ENCODE data around the gene PSAP. TPM values are rescaled to one million over a fixed set of nuclear protein-coding genes. Genes with fewer than 3 reads are reported as not detected.

The PSAP gene
- total and polyA plus RNA-seq, 2 experiments from 2014 or later, result 151 to 391 TPM

DNA sequence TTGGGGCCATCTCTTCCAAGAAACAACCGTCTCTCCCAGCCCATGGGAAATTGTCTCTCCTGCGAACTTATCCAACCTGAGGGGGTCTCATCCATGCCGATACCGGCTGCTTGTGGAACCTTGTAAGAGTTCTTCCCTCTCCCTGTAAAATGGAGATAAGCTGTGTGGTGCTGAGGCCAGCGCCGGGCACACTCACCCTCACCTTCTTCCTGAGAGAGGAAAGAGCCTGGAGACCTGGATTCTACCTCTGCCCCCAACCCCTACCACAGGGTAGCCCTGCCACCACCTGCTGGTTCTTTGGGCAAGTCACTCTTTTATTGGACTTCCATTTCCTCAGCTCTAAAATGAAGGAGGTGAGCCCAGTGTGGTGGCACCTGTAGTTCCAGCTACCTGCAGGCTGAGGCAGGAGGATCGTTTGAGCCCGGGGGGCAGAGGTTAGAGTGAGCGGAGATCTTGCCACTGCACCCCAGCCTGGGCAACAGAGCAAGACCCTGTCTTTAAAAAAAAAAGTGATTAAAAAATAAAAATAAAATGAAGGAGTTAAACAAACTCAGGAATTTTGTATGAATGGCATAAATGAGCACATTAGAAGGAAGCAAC is 38.4 kb upstream of the PSAP start:
- H3K27me3 ChIP-seq (ENCODE audit: insufficient read depth), result peaks cover 33% of the 10 kb centered on the region
- ATAC-seq (peak; percentile 60), DNase-seq (ENCODE audit: low spot score) (peak; percentile 25)
- peak overlapping the region; percentile 86 for H2AFZ ChIP-seq
- peak overlapping the region; percentile 67 for H3K4me3 ChIP-seq
- Mint-ChIP-seq H3K27me3 (ENCODE audit: insufficient read depth, low read depth, poor library complexity) (peaks cover 26% of the 10 kb centered on the region), H3K9me3 (no peaks in the 10 kb centered on the region), H3K4me1 (peaks cover 7% of the 10 kb centered on the region; the same call in 2 of the 3 replicates), H3K36me3 (ENCODE audit: low read depth) (no peaks in the 10 kb centered on the region; the same call in 2 of the 3 replicates), H3K27ac (no peak overlapping the region), H3K4me3 (peak overlapping the region; percentile 69)
- no peaks in the 10 kb centered on the region for H3K79me2 ChIP-seq (replicated peaks; ENCODE audit: insufficient read depth)
- H3K36me3 ChIP-seq (ENCODE audit: insufficient read depth), result no peaks in the 10 kb centered on the region
- H3K9me2 ChIP-seq (ENCODE audit: insufficient read depth), result no peaks in the 10 kb centered on the region
- no peaks in the 10 kb centered on the region for H3F3A ChIP-seq (replicated peaks; ENCODE audit: low read depth)
- H3K4me2 ChIP-seq, result peak overlapping the region; percentile 82
- TF ChIP-seq EZH2 (IDR thresholded peaks at IDR 0.05; ENCODE audit: low read depth, unreplicated experiment), result peak; percentile 57
- TF ChIP-seq, protein P1, sequence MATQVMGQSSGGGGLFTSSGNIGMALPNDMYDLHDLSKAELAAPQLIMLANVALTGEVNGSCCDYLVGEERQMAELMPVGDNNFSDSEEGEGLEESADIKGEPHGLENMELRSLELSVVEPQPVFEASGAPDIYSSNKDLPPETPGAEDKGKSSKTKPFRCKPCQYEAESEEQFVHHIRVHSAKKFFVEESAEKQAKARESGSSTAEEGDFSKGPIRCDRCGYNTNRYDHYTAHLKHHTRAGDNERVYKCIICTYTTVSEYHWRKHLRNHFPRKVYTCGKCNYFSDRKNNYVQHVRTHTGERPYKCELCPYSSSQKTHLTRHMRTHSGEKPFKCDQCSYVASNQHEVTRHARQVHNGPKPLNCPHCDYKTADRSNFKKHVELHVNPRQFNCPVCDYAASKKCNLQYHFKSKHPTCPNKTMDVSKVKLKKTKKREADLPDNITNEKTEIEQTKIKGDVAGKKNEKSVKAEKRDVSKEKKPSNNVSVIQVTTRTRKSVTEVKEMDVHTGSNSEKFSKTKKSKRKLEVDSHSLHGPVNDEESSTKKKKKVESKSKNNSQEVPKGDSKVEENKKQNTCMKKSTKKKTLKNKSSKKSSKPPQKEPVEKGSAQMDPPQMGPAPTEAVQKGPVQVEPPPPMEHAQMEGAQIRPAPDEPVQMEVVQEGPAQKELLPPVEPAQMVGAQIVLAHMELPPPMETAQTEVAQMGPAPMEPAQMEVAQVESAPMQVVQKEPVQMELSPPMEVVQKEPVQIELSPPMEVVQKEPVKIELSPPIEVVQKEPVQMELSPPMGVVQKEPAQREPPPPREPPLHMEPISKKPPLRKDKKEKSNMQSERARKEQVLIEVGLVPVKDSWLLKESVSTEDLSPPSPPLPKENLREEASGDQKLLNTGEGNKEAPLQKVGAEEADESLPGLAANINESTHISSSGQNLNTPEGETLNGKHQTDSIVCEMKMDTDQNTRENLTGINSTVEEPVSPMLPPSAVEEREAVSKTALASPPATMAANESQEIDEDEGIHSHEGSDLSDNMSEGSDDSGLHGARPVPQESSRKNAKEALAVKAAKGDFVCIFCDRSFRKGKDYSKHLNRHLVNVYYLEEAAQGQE (IDR thresholded peaks at IDR 0.05; ENCODE audit: unreplicated experiment), result no peak
- H4K20me1 ChIP-seq (replicated peaks; ENCODE audit: insufficient read depth), result no peaks in the 10 kb centered on the region
- H3K4me1 ChIP-seq (ENCODE audit: insufficient read depth), result 0 out of 2 replicates have a peak, but pooled peaks cover 2% of the 10 kb centered on the region
- H3K27ac ChIP-seq (ENCODE audit: low read depth), result no peak overlapping the region

GRCh38 chr10:71888623-71889387 is 37.8 kb upstream of the PSAP start:
- ATAC-seq, result peak; percentile 93
- no peaks in the 10 kb centered on the region for H3K36me3 ChIP-seq (ENCODE audit: insufficient read depth)
- no peaks in the 10 kb centered on the region for H3F3A ChIP-seq (replicated peaks; ENCODE audit: low read depth)
- Mint-ChIP-seq H3K4me1 (peaks cover 7% of the 10 kb centered on the region; the same call in 2 of the 3 replicates), H3K27ac (no peak overlapping the region), H3K4me3 (peak overlapping the region; percentile 69), H3K36me3 (ENCODE audit: low read depth) (no peaks in the 10 kb centered on the region; the same call in 2 of the 3 replicates), H3K9me3 (no peaks in the 10 kb centered on the region), H3K27me3 (ENCODE audit: insufficient read depth, low read depth, poor library complexity) (peaks cover 24% of the 10 kb centered on the region)
- H2AFZ ChIP-seq, result peak overlapping the region; percentile 86
- no peaks in the 10 kb centered on the region for H3K9me2 ChIP-seq (ENCODE audit: insufficient read depth)
- no peaks in the 10 kb centered on the region for H4K20me1 ChIP-seq (replicated peaks; ENCODE audit: insufficient read depth)
- H3K4me2 ChIP-seq, result peak overlapping the region; percentile 82
- H3K4me1 ChIP-seq (ENCODE audit: insufficient read depth), result 0 out of 2 replicates have a peak, but pooled peaks cover 2% of the 10 kb centered on the region
- DNase-seq (ENCODE audit: low spot score), result peak; percentile 82
- H3K79me2 ChIP-seq (replicated peaks; ENCODE audit: insufficient read depth), result no peaks in the 10 kb centered on the region
- H3K27ac ChIP-seq (ENCODE audit: low read depth), result no peak overlapping the region
- H3K27me3 ChIP-seq (ENCODE audit: insufficient read depth), result peaks cover 33% of the 10 kb centered on the region
- H3K4me3 ChIP-seq, result peak overlapping the region; percentile 67
- TF ChIP-seq STAT1 (IDR thresholded peaks at IDR 0.05; ENCODE audit: unreplicated experiment), result no peak
- no peak for TF ChIP-seq ZNF331 (CRISPR knock-in tag; IDR thresholded peaks at IDR 0.05; ENCODE audit: low read depth)
- TF ChIP-seq JUNB (IDR thresholded peaks at IDR 0.05; ENCODE audit: unreplicated experiment), result no peak
- TF ChIP-seq POLR2AphosphoS5 (IDR thresholded peaks at IDR 0.05; ENCODE audit: low read depth), result no peak
- no peak for TF ChIP-seq CREB1 (CRISPR knock-in tag; IDR thresholded peaks at IDR 0.05; ENCODE audit: low read depth)
- TF ChIP-seq, protein P2, sequence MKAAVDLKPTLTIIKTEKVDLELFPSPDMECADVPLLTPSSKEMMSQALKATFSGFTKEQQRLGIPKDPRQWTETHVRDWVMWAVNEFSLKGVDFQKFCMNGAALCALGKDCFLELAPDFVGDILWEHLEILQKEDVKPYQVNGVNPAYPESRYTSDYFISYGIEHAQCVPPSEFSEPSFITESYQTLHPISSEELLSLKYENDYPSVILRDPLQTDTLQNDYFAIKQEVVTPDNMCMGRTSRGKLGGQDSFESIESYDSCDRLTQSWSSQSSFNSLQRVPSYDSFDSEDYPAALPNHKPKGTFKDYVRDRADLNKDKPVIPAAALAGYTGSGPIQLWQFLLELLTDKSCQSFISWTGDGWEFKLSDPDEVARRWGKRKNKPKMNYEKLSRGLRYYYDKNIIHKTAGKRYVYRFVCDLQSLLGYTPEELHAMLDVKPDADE (IDR thresholded peaks at IDR 0.05), result no peak
- TF ChIP-seq EZH2phosphoT487 (IDR thresholded peaks at IDR 0.05; ENCODE audit: unreplicated experiment), result no peak
- TF ChIP-seq, protein P1 (IDR thresholded peaks at IDR 0.05; ENCODE audit: unreplicated experiment), result no peak
